Esophagus muscularis mucosa (tissue), 4 donors: Measurements from ENCODE around the gene NIN.

Experiments
- EP300 ChIP-seq: sonication (generic); formaldehyde crosslinking; IDR thresholded peaks from one replicate; pipeline ENCODE4 v1.6.1; 2017; ENCODE audit warnings: antibody characterized with exemption
- POLR2A ChIP-seq: fragments of 450-650 bp; IDR thresholded peaks from one replicate; pipeline ENCODE4 v1.6.1; 2017; ENCODE audit warnings: antibody characterized with exemption, moderate library complexity, mild to moderate bottlenecking, low read depth
- POLR2AphosphoS5 ChIP-seq, 2 donors: sonication (generic); formaldehyde crosslinking; IDR thresholded peaks; one replicate each; pipeline ENCODE4 v1.6.1; 2017; ENCODE audit warnings: antibody characterized with exemption in 2 of 2
- TF ChIP-seq, protein P1 (sequence below), 3 experiments: fragments of 200-600 bp in 2 of 3; fragments of 450-650 bp in 1 of 3; sonication (generic) in 2 of 3; IDR thresholded peaks; one replicate each; pipeline ENCODE4 v1.5.1; 2017 to 2019; ENCODE audit warnings: antibody characterized with exemption in 3 of 3, mild to moderate bottlenecking in 2 of 3, moderate library complexity in 1 of 3

DNA sequence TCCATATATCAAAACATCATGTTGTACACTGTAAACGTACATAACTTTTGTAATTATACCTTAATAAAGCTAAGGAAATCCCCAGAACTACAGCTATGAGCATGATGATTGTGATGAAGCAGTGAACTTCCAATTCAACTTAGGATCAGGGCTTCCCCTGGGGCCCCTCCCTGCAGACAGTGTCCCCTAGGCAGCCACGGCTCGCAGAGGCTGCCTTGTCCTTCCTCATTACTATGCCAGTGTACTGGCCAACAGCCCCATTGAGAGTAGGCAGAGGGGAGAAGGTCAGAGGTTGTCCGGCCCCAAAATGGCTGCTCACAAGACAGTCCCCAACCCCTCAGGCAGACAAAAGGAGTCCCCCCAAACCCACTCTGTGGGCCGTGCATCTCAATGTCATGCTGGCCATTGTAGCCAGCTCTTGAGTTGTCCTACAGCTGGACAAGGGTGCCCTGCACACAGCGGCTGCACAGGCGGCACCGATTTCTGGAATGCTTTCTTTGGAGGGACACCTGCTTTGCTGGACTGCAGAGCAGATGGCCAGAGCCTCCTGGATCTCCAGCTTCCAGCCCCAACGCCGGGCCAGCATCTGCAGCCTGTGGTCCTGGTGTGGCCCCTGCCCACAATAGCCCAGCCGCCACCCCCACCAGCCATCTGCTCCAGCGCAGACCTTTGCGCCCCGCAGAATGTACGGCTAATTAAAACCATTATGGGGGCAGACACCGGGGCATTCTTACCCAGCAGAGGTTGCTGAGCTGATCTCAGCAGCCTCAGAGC is 46.1 kb downstream of the NIN start:
- TF ChIP-seq, protein P1, sequence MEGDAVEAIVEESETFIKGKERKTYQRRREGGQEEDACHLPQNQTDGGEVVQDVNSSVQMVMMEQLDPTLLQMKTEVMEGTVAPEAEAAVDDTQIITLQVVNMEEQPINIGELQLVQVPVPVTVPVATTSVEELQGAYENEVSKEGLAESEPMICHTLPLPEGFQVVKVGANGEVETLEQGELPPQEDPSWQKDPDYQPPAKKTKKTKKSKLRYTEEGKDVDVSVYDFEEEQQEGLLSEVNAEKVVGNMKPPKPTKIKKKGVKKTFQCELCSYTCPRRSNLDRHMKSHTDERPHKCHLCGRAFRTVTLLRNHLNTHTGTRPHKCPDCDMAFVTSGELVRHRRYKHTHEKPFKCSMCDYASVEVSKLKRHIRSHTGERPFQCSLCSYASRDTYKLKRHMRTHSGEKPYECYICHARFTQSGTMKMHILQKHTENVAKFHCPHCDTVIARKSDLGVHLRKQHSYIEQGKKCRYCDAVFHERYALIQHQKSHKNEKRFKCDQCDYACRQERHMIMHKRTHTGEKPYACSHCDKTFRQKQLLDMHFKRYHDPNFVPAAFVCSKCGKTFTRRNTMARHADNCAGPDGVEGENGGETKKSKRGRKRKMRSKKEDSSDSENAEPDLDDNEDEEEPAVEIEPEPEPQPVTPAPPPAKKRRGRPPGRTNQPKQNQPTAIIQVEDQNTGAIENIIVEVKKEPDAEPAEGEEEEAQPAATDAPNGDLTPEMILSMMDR (IDR thresholded peaks at IDR 0.05), result no peak
- TF ChIP-seq POLR2A (no peak), POLR2AphosphoS5 (IDR thresholded peaks at IDR 0.05) (no peak), EP300 (no peak)
